HEK293 (cell line): ENCODE results near the gene MSANTD3.

Experiments
- CTCF ChIA-PET: fragments of 350-600 bp; formaldehyde crosslinking; extraction: SDS; loops from one replicate; lab custom pipeline; 2021; ENCODE audit warnings: antibody characterized with exemption; lab: Yijun Ruan, JAX
- POLR2A ChIA-PET: fragments of 300-600 bp; formaldehyde crosslinking; extraction: SDS; loops from one replicate; lab custom pipeline; 2020; ENCODE audit warnings: antibody characterized with exemption, inconsistent platforms; lab: Yijun Ruan, JAX
- H3K27ac ChIP-seq: fragments of 200-500 bp; sonication (Bioruptor generic); 2 replicates; pipeline ENCODE4 v1.5.1; 2014; ENCODE audit warnings: low read depth, low read length, control low read depth, inconsistent platforms; ENCODE audit errors: extremely low read depth
- H3K36me3 ChIP-seq, 2 experiments: fragments of 200-500 bp in 1 of 2; sonication (Bioruptor generic) in 1 of 2; 1 replicate in 1 of 2; 2 replicates in 1 of 2; pipeline ENCODE4 v1.5.1; 2014 to 2017; ENCODE audit warnings: inconsistent platforms in 2 of 2, low read length in 2 of 2; ENCODE audit not compliant: control insufficient read depth in 2 of 2, insufficient read depth in 1 of 2
- H3K4me1 ChIP-seq: fragments of 200-500 bp; sonication (Bioruptor generic); 2 replicates; pipeline ENCODE4 v1.5.1; 2014; ENCODE audit warnings: mild to moderate bottlenecking, low read length, inconsistent platforms; ENCODE audit not compliant: control insufficient read depth, insufficient read depth
- H3K4me3 ChIP-seq: 2 replicates; pipeline ENCODE4 v1.5.1; 2011; ENCODE audit warnings: low read depth, mild to moderate bottlenecking, control low read depth, low read length, moderate library complexity
- H3K9me3 ChIP-seq: fragments of 200-500 bp; sonication (Bioruptor generic); 2 replicates; pipeline ENCODE4 v1.5.1; 2014; ENCODE audit warnings: low read depth, low read length, inconsistent platforms; ENCODE audit not compliant: control insufficient read depth, insufficient read depth
- KLF9 ChIP-seq: fragments of 450-650 bp; formaldehyde crosslinking; IDR thresholded peaks from 2 replicates; pipeline ENCODE4 v1.5.1; 2016; ENCODE audit warnings: missing biosample characterization, missing genetic modification characterization, low read depth
- OVOL3 ChIP-seq: fragments of 450-650 bp; formaldehyde crosslinking; IDR thresholded peaks from 2 replicates; pipeline ENCODE4 v1.5.1; 2016; ENCODE audit warnings: missing biosample characterization, missing genetic modification characterization
- ZBTB17 ChIP-seq: fragments of 450-650 bp; formaldehyde crosslinking; IDR thresholded peaks from 2 replicates; pipeline ENCODE4 v1.5.1; 2016; ENCODE audit warnings: missing biosample characterization, missing genetic modification characterization
- ZNF2 ChIP-seq: fragments of 450-650 bp; formaldehyde crosslinking; IDR thresholded peaks from 2 replicates; pipeline ENCODE4 v1.5.1; 2016; ENCODE audit warnings: missing biosample characterization, missing genetic modification characterization
- ZNF311 ChIP-seq: fragments of 450-650 bp; formaldehyde crosslinking; IDR thresholded peaks from 2 replicates; pipeline ENCODE4 v1.5.1; 2017; ENCODE audit warnings: missing biosample characterization, missing genetic modification characterization, borderline replicate concordance
- ZNF560 ChIP-seq: fragments of 450-650 bp; formaldehyde crosslinking; IDR thresholded peaks from 2 replicates; pipeline ENCODE4 v1.5.1; 2017; ENCODE audit warnings: missing biosample characterization, missing genetic modification characterization, borderline replicate concordance
- ZNF600 ChIP-seq: fragments of 450-650 bp; formaldehyde crosslinking; IDR thresholded peaks from 2 replicates; pipeline ENCODE4 v1.5.1; 2016; ENCODE audit warnings: missing biosample characterization, missing genetic modification characterization
- ZNF658 ChIP-seq: fragments of 450-650 bp; formaldehyde crosslinking; IDR thresholded peaks from 2 replicates; pipeline ENCODE4; 2016; ENCODE audit warnings: missing biosample characterization, missing genetic modification characterization
- ZNF677 ChIP-seq: fragments of 450-650 bp; IDR thresholded peaks from 2 replicates; pipeline ENCODE4 v1.5.0; 2018; ENCODE audit warnings: missing biosample characterization, mild to moderate bottlenecking, missing genetic modification characterization, moderate library complexity
- ZNF777 ChIP-seq: fragments of 450-650 bp; formaldehyde crosslinking; IDR thresholded peaks from 2 replicates; pipeline ENCODE4 v1.5.1; 2017; ENCODE audit warnings: missing biosample characterization, missing genetic modification characterization, borderline replicate concordance
- TF ChIP-seq, protein P1 (sequence below): fragments of 450-650 bp; formaldehyde crosslinking; IDR thresholded peaks from 2 replicates; pipeline ENCODE4 v1.5.1; 2017; ENCODE audit warnings: missing biosample characterization, missing genetic modification characterization
- TF ChIP-seq, protein P2 (sequence below): IDR thresholded peaks from 2 replicates; pipeline ENCODE4 v1.6.1; 2011; ENCODE audit warnings: mild to moderate bottlenecking, low read depth, low read length, borderline replicate concordance
- TF ChIP-seq, protein P3 (sequence below): fragments of 450-650 bp; formaldehyde crosslinking; IDR thresholded peaks from 2 replicates; pipeline ENCODE4 v1.5.1; 2016; ENCODE audit warnings: missing biosample characterization, missing genetic modification characterization
- TF ChIP-seq, protein P4 (sequence below): fragments of 450-650 bp; formaldehyde crosslinking; IDR thresholded peaks from 2 replicates; pipeline ENCODE4 v1.5.1; 2016; ENCODE audit warnings: missing biosample characterization, missing genetic modification characterization
- TF ChIP-seq, protein P5 (sequence below): fragments of 450-650 bp; formaldehyde crosslinking; IDR thresholded peaks from 2 replicates; pipeline ENCODE4 v1.5.1; 2016; ENCODE audit warnings: missing biosample characterization, missing genetic modification characterization, low read depth
- TF ChIP-seq, protein P6 (sequence below): fragments of 450-650 bp; formaldehyde crosslinking; IDR thresholded peaks from 2 replicates; pipeline ENCODE4 v1.5.1; 2016; ENCODE audit warnings: missing biosample characterization, missing genetic modification characterization, borderline replicate concordance
- TF ChIP-seq, protein P7 (sequence below): fragments of 450-650 bp; formaldehyde crosslinking; IDR thresholded peaks from 2 replicates; pipeline ENCODE4 v1.5.1; 2016; ENCODE audit warnings: missing biosample characterization, missing genetic modification characterization
- TF ChIP-seq, protein P8 (sequence below): fragments of 450-650 bp; formaldehyde crosslinking; IDR thresholded peaks from 2 replicates; pipeline ENCODE4 v1.5.1; 2017; ENCODE audit warnings: missing biosample characterization, missing genetic modification characterization

Gene MSANTD3

DNA sequence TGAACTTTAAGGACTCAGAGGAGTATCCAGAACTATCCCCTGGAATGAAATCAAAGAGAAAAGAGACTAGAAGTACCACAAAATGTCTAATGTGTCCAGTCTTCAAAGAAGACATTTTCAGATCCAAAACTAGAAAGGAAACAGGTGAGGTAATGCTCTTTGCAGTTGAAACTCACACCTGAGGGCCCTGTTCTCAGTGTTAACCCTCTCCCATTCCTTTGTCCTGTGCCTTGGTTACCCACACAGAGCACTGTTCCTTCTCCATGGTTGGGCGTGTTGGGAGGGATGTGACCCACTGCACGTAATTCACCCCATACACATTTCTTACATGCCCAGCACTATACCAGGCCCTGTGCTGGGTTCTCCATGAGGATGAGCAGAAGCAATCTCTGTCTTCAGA is 21.3 kb downstream of the MSANTD3 start:
- TF ChIP-seq ZNF677 (tag by site-specific recombination) = no peak
- TF ChIP-seq, protein P1, sequence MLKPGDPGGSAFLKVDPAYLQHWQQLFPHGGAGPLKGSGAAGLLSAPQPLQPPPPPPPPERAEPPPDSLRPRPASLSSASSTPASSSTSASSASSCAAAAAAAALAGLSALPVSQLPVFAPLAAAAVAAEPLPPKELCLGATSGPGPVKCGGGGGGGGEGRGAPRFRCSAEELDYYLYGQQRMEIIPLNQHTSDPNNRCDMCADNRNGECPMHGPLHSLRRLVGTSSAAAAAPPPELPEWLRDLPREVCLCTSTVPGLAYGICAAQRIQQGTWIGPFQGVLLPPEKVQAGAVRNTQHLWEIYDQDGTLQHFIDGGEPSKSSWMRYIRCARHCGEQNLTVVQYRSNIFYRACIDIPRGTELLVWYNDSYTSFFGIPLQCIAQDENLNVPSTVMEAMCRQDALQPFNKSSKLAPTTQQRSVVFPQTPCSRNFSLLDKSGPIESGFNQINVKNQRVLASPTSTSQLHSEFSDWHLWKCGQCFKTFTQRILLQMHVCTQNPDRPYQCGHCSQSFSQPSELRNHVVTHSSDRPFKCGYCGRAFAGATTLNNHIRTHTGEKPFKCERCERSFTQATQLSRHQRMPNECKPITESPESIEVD = no peak
- TF ChIP-seq, protein P2, sequence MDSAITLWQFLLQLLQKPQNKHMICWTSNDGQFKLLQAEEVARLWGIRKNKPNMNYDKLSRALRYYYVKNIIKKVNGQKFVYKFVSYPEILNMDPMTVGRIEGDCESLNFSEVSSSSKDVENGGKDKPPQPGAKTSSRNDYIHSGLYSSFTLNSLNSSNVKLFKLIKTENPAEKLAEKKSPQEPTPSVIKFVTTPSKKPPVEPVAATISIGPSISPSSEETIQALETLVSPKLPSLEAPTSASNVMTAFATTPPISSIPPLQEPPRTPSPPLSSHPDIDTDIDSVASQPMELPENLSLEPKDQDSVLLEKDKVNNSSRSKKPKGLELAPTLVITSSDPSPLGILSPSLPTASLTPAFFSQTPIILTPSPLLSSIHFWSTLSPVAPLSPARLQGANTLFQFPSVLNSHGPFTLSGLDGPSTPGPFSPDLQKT = no peak
- TF ChIP-seq ZBTB17 (tag by site-specific recombination) = no peak
- no peak for TF ChIP-seq ZNF777 (tag by site-specific recombination)
- no peak for TF ChIP-seq ZNF658 (tag by site-specific recombination)
- TF ChIP-seq OVOL3 (tag by site-specific recombination) = no peak
- no peak for TF ChIP-seq ZNF560 (tag by site-specific recombination)
- TF ChIP-seq, protein P3, sequence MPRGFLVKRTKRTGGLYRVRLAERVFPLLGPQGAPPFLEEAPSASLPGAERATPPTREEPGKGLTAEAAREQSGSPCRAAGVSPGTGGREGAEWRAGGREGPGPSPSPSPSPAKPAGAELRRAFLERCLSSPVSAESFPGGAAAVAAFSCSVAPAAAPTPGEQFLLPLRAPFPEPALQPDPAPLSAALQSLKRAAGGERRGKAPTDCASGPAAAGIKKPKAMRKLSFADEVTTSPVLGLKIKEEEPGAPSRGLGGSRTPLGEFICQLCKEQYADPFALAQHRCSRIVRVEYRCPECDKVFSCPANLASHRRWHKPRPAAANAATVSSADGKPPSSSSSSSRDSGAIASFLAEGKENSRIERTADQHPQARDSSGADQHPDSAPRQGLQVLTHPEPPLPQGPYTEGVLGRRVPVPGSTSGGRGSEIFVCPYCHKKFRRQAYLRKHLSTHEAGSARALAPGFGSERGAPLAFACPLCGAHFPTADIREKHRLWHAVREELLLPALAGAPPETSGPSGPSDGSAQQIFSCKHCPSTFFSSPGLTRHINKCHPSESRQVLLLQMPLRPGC (tag by site-specific recombination) = no peak
- no peak for TF ChIP-seq KLF9 (tag by site-specific recombination)
- TF ChIP-seq ZNF600 (tag by site-specific recombination) = no peak
- TF ChIP-seq, protein P4, sequence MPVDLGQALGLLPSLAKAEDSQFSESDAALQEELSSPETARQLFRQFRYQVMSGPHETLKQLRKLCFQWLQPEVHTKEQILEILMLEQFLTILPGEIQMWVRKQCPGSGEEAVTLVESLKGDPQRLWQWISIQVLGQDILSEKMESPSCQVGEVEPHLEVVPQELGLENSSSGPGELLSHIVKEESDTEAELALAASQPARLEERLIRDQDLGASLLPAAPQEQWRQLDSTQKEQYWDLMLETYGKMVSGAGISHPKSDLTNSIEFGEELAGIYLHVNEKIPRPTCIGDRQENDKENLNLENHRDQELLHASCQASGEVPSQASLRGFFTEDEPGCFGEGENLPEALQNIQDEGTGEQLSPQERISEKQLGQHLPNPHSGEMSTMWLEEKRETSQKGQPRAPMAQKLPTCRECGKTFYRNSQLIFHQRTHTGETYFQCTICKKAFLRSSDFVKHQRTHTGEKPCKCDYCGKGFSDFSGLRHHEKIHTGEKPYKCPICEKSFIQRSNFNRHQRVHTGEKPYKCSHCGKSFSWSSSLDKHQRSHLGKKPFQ = no peak
- TF ChIP-seq, protein P5, sequence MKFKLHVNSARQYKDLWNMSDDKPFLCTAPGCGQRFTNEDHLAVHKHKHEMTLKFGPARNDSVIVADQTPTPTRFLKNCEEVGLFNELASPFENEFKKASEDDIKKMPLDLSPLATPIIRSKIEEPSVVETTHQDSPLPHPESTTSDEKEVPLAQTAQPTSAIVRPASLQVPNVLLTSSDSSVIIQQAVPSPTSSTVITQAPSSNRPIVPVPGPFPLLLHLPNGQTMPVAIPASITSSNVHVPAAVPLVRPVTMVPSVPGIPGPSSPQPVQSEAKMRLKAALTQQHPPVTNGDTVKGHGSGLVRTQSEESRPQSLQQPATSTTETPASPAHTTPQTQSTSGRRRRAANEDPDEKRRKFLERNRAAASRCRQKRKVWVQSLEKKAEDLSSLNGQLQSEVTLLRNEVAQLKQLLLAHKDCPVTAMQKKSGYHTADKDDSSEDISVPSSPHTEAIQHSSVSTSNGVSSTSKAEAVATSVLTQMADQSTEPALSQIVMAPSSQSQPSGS = no peak
- TF ChIP-seq, all 188 proteins: peak for 0

DNA sequence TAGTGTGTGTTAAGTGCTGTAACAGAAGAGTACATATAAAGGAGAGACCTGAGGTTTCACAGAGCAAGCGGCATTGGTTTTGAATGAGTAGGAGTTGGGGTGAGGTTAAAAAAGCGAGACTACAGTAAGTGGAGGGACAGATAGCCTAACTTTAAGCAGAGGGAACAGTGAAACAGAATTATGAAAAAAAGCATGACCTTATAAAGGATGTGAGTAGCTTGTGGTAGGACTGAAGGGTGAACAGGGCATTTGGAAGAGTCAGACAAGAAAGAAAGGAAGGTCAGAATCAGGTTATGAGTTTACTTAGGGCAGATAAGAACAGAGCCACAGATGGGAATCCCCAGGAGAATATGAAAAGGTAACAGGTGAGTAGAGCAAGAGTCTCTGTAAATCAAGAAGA is 22.5 kb downstream of the MSANTD3 start:
- CTCF ChIA-PET = interaction anchor here (1.7 kb wide), 1 partner anchor 12 kb away, joined by 11 read pairs; no protein-coding TSS in a partner anchor
- peaks cover 6 to 63% of the 10 kb centered on the region in 2 experiments; a peak in 2 of 3 replicates for H3K36me3 ChIP-seq
- TF ChIP-seq, protein P6, sequence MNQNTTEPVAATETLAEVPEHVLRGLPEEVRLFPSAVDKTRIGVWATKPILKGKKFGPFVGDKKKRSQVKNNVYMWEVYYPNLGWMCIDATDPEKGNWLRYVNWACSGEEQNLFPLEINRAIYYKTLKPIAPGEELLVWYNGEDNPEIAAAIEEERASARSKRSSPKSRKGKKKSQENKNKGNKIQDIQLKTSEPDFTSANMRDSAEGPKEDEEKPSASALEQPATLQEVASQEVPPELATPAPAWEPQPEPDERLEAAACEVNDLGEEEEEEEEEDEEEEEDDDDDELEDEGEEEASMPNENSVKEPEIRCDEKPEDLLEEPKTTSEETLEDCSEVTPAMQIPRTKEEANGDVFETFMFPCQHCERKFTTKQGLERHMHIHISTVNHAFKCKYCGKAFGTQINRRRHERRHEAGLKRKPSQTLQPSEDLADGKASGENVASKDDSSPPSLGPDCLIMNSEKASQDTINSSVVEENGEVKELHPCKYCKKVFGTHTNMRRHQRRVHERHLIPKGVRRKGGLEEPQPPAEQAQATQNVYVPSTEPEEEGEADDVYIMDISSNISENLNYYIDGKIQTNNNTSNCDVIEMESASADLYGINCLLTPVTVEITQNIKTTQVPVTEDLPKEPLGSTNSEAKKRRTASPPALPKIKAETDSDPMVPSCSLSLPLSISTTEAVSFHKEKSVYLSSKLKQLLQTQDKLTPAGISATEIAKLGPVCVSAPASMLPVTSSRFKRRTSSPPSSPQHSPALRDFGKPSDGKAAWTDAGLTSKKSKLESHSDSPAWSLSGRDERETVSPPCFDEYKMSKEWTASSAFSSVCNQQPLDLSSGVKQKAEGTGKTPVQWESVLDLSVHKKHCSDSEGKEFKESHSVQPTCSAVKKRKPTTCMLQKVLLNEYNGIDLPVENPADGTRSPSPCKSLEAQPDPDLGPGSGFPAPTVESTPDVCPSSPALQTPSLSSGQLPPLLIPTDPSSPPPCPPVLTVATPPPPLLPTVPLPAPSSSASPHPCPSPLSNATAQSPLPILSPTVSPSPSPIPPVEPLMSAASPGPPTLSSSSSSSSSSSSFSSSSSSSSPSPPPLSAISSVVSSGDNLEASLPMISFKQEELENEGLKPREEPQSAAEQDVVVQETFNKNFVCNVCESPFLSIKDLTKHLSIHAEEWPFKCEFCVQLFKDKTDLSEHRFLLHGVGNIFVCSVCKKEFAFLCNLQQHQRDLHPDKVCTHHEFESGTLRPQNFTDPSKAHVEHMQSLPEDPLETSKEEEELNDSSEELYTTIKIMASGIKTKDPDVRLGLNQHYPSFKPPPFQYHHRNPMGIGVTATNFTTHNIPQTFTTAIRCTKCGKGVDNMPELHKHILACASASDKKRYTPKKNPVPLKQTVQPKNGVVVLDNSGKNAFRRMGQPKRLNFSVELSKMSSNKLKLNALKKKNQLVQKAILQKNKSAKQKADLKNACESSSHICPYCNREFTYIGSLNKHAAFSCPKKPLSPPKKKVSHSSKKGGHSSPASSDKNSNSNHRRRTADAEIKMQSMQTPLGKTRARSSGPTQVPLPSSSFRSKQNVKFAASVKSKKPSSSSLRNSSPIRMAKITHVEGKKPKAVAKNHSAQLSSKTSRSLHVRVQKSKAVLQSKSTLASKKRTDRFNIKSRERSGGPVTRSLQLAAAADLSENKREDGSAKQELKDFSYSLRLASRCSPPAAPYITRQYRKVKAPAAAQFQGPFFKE (tag by site-specific recombination) = no peak
- TF ChIP-seq ZNF2 (tag by site-specific recombination) = no peak
- no peak for TF ChIP-seq ZNF311 (tag by site-specific recombination)
- TF ChIP-seq, protein P7, sequence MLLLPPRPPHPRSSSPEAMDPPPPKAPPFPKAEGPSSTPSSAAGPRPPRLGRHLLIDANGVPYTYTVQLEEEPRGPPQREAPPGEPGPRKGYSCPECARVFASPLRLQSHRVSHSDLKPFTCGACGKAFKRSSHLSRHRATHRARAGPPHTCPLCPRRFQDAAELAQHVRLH (tag by site-specific recombination) = no peak
- TF ChIP-seq, protein P8, sequence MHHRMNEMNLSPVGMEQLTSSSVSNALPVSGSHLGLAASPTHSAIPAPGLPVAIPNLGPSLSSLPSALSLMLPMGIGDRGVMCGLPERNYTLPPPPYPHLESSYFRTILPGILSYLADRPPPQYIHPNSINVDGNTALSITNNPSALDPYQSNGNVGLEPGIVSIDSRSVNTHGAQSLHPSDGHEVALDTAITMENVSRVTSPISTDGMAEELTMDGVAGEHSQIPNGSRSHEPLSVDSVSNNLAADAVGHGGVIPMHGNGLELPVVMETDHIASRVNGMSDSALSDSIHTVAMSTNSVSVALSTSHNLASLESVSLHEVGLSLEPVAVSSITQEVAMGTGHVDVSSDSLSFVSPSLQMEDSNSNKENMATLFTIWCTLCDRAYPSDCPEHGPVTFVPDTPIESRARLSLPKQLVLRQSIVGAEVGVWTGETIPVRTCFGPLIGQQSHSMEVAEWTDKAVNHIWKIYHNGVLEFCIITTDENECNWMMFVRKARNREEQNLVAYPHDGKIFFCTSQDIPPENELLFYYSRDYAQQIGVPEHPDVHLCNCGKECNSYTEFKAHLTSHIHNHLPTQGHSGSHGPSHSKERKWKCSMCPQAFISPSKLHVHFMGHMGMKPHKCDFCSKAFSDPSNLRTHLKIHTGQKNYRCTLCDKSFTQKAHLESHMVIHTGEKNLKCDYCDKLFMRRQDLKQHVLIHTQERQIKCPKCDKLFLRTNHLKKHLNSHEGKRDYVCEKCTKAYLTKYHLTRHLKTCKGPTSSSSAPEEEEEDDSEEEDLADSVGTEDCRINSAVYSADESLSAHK (tag by site-specific recombination) = no peak

More for the DNA sequence above, 21.3 kb downstream of the MSANTD3 start:
- Histone ChIP-seq H3K4me3 (no peak overlapping the region), H3K9me3 (no peaks in the 10 kb centered on the region), H3K36me3 (peaks cover 6 to 65% of the 10 kb centered on the region in 2 experiments; a peak in 2 of 3 replicates), H3K4me1 (no peaks in the 10 kb centered on the region), H3K27ac (no peak overlapping the region)
- ChIA-PET CTCF (no interaction called here), POLR2A (interaction anchor here (0.7 kb wide), 1 partner anchor 708 kb away, joined by 7 read pairs; no protein-coding TSS in a partner anchor)

More for the DNA sequence above, 22.5 kb downstream of the MSANTD3 start:
- Histone ChIP-seq H3K9me3 (no peaks in the 10 kb centered on the region), H3K27ac (no peak overlapping the region), H3K4me3 (no peak overlapping the region), H3K4me1 (no peaks in the 10 kb centered on the region)
- POLR2A ChIA-PET = no interaction called here
